DND-41 (cell line): ENCODE measurements around the gene ZNF135.

ENCODE experiments used
- CTCF ChIP-seq: IDR thresholded peaks from 2 replicates; pipeline ENCODE4 v1.5.1; 2012; ENCODE audit warnings: borderline replicate concordance, low read length, moderate library complexity, mild to moderate bottlenecking; ENCODE audit not compliant: poor library complexity, severe bottlenecking; ENCODE audit errors: extremely low read depth
- EZH2 ChIP-seq: IDR thresholded peaks from 3 replicates; pipeline ENCODE4 v1.6.1; 2012; ENCODE audit warnings: borderline replicate concordance, low read depth, mild to moderate bottlenecking, moderate library complexity, low read length, inconsistent platforms; ENCODE audit not compliant: severe bottlenecking

DNA sequence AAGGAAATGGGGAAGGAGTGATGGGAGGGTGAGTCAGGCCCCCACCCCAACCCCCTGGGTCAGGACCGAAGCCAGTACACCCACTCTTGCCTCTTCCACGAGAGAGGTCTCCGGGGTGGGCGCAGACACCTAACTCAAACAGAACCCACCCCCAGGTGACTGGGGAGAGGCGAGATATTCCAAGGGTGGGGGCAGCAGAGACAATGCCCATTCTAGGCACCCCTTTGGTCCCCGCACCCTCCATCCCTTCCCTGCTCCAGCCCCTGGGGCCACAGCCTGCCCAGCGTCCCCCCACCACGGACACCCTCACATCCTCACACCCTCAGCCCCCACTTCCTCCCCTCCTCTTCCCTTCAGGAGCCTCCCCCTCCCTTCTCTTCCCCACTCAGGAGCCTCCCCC lies 38.3 kb downstream of the ZNF135 start:
- no peak for TF ChIP-seq CTCF
- TF ChIP-seq EZH2 = no peak
